ENCODE results near the gene MYO18A.

DNA sequence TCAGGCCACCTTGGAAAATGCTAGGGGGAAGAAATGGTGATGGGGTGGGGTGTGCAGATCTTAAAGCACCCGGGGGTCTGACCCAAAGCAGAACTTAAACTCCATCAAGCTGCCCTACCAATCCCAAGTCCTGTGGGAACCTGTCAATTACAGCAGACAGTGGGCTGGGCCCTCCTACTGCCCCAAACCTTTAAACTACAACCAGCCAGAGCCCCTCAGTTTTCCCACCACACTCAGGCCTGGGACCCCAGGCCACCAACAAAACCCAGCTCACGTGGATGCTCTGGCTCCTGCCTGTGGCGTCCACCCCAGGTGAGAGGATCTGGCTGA is 2.7 kb downstream of the MYO18A start:
- TF ChIP-seq CTCF (IDR thresholded peaks at IDR 0.05; ENCODE audit: insufficient read depth, low read depth, low read length): no peak
- TF ChIP-seq EZH2 (IDR thresholded peaks at IDR 0.05; ENCODE audit: insufficient read depth, low read length): no peak
